Peyer's patch (tissue), 4 donors: ENCODE measurements around the gene UCK1.

Experiments
- CTCF ChIP-seq, 6 experiments: fragments of 450-650 bp in 4 of 6; fragments of 200-600 bp in 2 of 6; sonication (generic) in 1 of 6; IDR thresholded peaks; one replicate each; pipeline ENCODE4 v1.5.1; 2017 to 2019; ENCODE audit warnings: antibody characterized with exemption in 6 of 6, mild to moderate bottlenecking in 3 of 6, moderate library complexity in 1 of 6
- POLR2A ChIP-seq, 2 donors: fragments of 450-650 bp; IDR thresholded peaks; one replicate each; pipeline ENCODE4 v1.5.1; 2017; ENCODE audit warnings: antibody characterized with exemption in 2 of 2, mild to moderate bottlenecking in 2 of 2, moderate library complexity in 2 of 2

GRCh38 chr9:131552030-131552429, 21.0 kb upstream of the UCK1 start:
- TF ChIP-seq CTCF (IDR thresholded peaks at IDR 0.05) (no peak), POLR2A (IDR thresholded peaks at IDR 0.05) (no peak)
